Testis (tissue), 3 donors: Measurements from ENCODE around the gene RUNX1. TPM values are rescaled to one million over a fixed set of nuclear protein-coding genes. Genes with fewer than 3 reads are reported as not detected.

ENCODE experiments used
- DNase-seq: peaks from one replicate; pipeline ENCODE4 v3.0.0-alpha.2; 2019
- H3K27ac ChIP-seq, 2 donors: fragments of 200-600 bp; sonication (generic); one replicate each; pipeline ENCODE4 v1.5.1; 2019
- H3K27me3 ChIP-seq: fragments of 200-600 bp; sonication (generic); one replicate; pipeline ENCODE4 v1.5.1; 2019
- H3K36me3 ChIP-seq: fragments of 200-600 bp; sonication (generic); one replicate; pipeline ENCODE4 v1.5.1; 2017; ENCODE audit warnings: low read depth; ENCODE audit errors: missing control alignments
- H3K4me1 ChIP-seq: fragments of 200-600 bp; sonication (generic); one replicate; pipeline ENCODE4 v1.5.1; 2019
- H3K4me3 ChIP-seq, 2 donors: fragments of 200-600 bp; sonication (generic); one replicate each; pipeline ENCODE4 v1.5.1; 2017 to 2019
- H3K9me3 ChIP-seq: fragments of 200-600 bp; sonication (generic); one replicate; pipeline ENCODE4 v1.5.1; 2017
- POLR2A ChIP-seq: fragments of 450-650 bp; IDR thresholded peaks from one replicate; pipeline ENCODE4 v1.6.1; 2017; ENCODE audit warnings: antibody characterized with exemption, mild to moderate bottlenecking, moderate library complexity
- whole genome bisulfite sequencing, 2 donors: methylation state at CpG; one replicate each; pipeline ENCODE4 v1.1.5; 2018; 5-methylcytosine and 5-hydroxymethylcytosine counted together
- intact Hi-C: fragments of 100-400 bp; cut with DNase I; formaldehyde crosslinking; loops from one replicate; pipeline ENCODE4 v1.15.1; 2023; ENCODE audit warnings: low total_unique reads
- polyA plus RNA-seq: library from polyadenylated mRNA; stranded (reverse); fragments of 350-450 nt; fragmentation: Illumina TruSeq; extraction: RNeasy Lipid Tissue Mini Kit (QIAGEN cat#74804); gene quantifications from one replicate; pipeline ENCODE4 v1.2.3, GENCODE V29; 2014; ENCODE audit warnings: low read depth, low replicate concordance; ENCODE audit not compliant: insufficient read depth
- total RNA-seq, 2 donors: library from RNA; depleted of rRNA; stranded (reverse); fragments of >200 nt; gene quantifications; one replicate each; pipeline ENCODE4 v1.2.3, GENCODE V29; 2016
- TF ChIP-seq, protein P1 (sequence below), 3 experiments: fragments of 450-650 bp in 2 of 3; fragments of 200-600 bp in 1 of 3; sonication (generic) in 1 of 3; IDR thresholded peaks; one replicate each; pipeline ENCODE4 v1.5.1; 2016 to 2019; ENCODE audit warnings: antibody characterized with exemption in 3 of 3, mild to moderate bottlenecking in 2 of 3, moderate library complexity in 1 of 3

RUNX1 gene
- total and polyA plus RNA-seq, 3 donors from 2014 or later: 11.1 to 28.7 (median 24.3) TPM

DNA sequence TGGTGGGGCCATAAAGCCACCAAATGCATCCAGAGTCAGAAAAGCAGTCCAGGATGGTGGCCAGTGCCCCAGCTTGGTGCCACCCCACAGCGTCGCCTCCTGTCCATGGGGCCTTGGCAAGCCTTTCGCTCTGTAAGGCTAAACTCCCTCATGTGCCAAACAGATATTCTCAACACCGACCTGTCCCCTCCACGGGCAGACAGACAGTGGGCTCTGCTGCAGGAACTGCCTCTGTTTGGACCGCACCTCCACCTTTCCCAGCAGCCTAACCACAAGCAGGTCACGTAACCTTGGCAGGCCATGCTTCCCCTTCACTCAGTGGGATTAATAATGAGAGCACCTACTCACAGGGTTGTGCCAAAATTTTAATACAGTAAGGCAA lies 11.7 kb downstream of the RUNX1 start:
- TF ChIP-seq, protein P1, sequence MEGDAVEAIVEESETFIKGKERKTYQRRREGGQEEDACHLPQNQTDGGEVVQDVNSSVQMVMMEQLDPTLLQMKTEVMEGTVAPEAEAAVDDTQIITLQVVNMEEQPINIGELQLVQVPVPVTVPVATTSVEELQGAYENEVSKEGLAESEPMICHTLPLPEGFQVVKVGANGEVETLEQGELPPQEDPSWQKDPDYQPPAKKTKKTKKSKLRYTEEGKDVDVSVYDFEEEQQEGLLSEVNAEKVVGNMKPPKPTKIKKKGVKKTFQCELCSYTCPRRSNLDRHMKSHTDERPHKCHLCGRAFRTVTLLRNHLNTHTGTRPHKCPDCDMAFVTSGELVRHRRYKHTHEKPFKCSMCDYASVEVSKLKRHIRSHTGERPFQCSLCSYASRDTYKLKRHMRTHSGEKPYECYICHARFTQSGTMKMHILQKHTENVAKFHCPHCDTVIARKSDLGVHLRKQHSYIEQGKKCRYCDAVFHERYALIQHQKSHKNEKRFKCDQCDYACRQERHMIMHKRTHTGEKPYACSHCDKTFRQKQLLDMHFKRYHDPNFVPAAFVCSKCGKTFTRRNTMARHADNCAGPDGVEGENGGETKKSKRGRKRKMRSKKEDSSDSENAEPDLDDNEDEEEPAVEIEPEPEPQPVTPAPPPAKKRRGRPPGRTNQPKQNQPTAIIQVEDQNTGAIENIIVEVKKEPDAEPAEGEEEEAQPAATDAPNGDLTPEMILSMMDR (IDR thresholded peaks at IDR 0.05): no peak
- TF ChIP-seq POLR2A: no peak
- WGBS, 2 donors: 88 to 95% methylated on average over 3 to 7 of the region's 7 CpGs
- no peaks in the 10 kb centered on the region for H3K27me3 ChIP-seq
- H3K9me3 ChIP-seq: no peaks in the 10 kb centered on the region
- H3K36me3 ChIP-seq: no peaks in the 10 kb centered on the region
- no peak overlapping the region for H3K27ac ChIP-seq
- no peak overlapping the region for H3K4me3 ChIP-seq
- no peaks in the 10 kb centered on the region for H3K4me1 ChIP-seq
- intact Hi-C loops: no loop called here
- no peak for DNase-seq

DNA sequence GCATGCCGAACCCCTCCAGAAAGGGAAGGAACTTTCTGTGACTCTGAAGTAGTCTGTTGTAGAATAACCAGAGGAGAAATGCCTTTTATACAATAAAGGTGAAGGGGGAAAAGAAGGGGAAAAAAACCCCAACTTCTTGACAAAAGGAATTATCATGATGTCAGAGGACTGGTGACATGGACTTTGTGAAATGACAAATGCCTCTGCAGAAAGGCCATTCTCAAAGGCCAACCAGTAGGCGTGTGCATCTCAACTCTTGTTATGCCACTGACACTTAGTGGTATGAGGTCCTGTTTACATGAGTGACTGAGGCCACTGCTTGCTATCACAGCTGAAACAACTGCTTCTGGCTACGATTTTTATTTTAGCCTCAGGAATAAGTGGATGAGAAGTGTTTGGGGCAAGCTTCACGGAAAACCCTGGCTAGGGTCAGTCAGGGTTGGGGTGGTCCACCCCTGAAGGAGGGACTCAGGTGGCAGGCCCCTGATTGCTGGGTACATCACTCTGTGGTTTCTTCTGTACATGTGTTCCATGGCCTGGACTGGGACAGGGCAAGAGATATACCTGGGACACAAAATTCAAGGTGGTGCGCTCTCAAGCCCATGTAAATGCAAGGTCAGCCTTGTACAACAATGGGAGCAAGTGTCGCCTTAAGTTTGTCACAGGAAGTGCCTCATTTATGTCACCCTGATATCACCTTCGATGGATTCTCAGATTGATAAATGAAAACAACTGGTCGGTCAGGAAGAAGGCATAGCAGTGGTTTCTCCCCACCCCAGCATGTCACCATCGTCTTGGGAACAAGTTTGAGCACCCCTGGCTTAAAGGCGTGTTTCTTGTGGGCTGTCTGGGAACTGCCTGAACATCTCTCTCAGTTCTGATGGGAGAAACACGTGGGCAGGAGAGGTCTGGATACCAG lies 12.4 kb downstream of the RUNX1 start:
- no peak overlapping the region for H3K4me3 ChIP-seq
- DNase-seq: no peak
- TF ChIP-seq, protein P1 (IDR thresholded peaks at IDR 0.05): no peak
- no peak for TF ChIP-seq POLR2A
- no peaks in the 10 kb centered on the region for H3K27me3 ChIP-seq
- H3K4me1 ChIP-seq: no peaks in the 10 kb centered on the region
- no peaks in the 10 kb centered on the region for H3K36me3 ChIP-seq
- 83 to 86% methylated on average over 10 to 11 of the region's 11 CpGs for WGBS, 2 donors
- intact Hi-C loops: no loop called here
- H3K9me3 ChIP-seq: no peaks in the 10 kb centered on the region
- no peak overlapping the region for H3K27ac ChIP-seq

DNA sequence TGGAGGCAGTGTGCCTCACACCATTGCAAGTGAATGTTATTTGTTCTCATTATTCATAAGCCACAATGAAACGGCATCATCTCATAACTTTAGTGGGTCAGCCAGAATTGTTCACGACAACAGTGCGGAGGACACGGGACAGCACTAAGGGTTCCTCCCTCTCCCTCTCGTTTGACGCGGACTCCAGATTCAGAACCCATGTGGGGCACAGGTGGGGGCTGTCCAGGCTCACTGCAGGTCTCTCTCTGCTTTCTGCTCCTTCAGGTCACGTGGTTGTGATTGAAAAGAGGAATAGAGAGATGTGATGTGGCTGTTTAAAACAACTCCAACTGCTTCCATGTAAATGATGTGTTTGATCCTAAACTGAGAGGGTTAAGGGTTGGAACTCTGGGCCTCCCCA lies 13.5 kb downstream of the RUNX1 start:
- Histone ChIP-seq H3K27me3 (no peaks in the 10 kb centered on the region), H3K4me1 (no peaks in the 10 kb centered on the region), H3K36me3 (no peaks in the 10 kb centered on the region), H3K27ac (no peak overlapping the region), H3K9me3 (no peaks in the 10 kb centered on the region), H3K4me3 (no peak overlapping the region)
- no peak for DNase-seq
- intact Hi-C loops: no loop called here
- 86 to 93% methylated on average over 8 of the region's 8 CpGs for WGBS, 2 donors
- no peak for TF ChIP-seq POLR2A
- TF ChIP-seq, protein P1 (IDR thresholded peaks at IDR 0.05): no peak

DNA sequence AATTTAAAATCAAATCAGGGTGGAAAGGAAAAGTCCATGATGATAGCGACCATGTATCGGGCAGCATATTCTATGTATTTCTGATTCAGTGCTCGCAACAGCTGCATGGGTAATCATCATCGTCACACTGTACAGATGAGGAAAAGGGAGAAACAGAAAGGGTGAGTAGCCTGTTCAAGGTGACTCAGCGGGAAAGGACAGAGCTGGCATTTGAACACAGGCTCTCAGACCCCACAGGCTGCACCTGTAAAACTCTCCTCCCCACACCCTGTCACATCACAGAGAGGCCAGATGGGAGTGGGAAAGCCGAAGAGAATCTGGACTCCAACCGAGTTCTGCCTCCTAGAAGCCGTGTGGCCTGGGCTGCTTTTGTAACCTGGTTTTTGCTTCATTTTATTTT lies 14.0 kb downstream of the RUNX1 start:
- no peak for DNase-seq
- no peaks in the 10 kb centered on the region for H3K36me3 ChIP-seq
- TF ChIP-seq, protein P1 (IDR thresholded peaks at IDR 0.05): no peak
- TF ChIP-seq POLR2A: no peak
- H3K27me3 ChIP-seq: no peaks in the 10 kb centered on the region
- H3K9me3 ChIP-seq: no peaks in the 10 kb centered on the region
- no peaks in the 10 kb centered on the region for H3K4me1 ChIP-seq
- H3K27ac ChIP-seq: no peak overlapping the region
- intact Hi-C loops: no loop called here
- no peak overlapping the region for H3K4me3 ChIP-seq
- 95 to 97% methylated on average over 8 of the region's 8 CpGs for WGBS, 2 donors
